Measurements from ENCODE around the gene GJD2.

- TF ChIP-seq EP300 (IDR thresholded peaks at IDR 0.05): no peak
- no peak for TF ChIP-seq CTCF (IDR thresholded peaks at IDR 0.05)
- TF ChIP-seq POLR2A (IDR thresholded peaks at IDR 0.05): no peak
Measured at GRCh38 chr15:34783431-34783830, 28.6 kb upstream of the GJD2 start.
